ENCODE measurements around the gene ABR.

The ABR gene

DNA sequence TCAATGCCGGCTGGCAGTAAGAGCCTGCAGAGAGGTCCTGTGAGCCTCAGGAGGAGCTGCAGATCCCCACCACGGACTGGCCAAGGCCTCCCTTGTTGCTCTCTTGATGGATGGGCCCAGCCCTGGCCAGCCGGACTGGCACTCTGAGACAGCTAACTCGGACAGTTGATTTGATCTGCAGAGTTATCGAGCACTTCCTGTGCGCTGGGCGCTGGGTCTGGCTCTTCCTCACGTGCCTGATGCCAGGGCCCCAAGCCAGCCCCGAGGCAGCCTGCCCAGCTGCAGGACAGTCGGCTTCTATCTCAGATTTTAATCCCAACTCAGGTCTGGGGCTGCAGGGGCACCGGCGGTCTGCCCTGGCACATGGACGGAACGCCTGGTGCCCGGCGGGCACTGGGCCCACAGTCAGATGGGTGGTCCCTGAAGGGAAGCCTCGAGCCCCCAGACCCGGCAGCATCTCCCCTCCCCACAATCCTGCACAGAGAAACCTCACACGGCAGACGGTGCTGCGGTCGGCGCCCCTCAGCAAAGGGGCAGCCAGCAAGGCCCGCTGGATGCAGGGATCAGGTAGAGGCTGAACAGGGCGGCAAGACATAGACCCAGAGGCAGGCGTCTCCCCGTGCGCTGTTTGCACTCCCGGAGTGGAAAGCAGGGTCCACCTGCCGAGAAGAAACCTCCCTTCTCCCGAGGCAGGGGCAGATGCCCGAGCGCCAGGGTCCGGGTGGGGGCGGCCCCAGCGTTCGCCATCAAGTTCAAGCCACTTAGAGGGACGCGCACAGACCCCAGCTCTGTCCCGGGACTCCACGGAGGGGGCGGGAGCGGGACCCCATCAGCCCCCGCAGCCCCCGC, 148.9 kb downstream of the ABR start:
- DNase-seq (ENCODE audit: low read depth) = no peak

DNA sequence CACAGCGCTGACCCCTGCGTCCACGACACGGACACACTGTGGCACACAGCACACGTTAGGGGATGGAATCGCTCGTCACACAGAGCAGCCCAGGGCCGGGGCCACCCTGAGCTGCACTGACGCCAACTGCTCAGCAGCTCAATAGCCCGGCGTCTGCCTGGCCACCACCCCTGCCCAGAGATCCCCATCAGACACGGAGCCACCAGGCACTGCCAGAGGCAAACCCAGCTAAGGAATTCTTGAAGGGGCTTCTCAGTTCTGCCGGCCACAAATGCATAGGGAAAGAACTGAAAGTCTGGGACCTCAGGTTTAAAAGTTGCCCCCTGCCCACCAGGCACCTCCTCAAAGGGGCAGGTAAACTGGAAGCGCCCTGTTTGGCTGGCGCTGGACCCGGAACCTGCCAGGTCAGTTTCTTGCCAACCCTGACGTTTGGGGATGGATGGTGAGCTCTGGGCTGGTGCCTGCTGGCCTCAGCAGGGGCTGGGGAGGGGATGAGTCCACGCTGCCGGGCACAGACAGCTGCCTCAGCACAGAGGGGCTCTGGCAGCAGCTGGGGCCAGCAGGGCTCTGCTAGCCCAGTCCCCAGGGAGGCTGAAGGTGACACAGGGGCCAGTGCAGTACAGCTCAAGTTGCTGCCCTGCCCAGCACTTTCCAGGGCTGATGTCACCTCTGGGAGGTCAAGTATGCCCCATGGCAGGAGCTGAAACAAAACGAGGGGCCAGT, 149.7 kb downstream of the ABR start:
- DNase-seq (ENCODE audit: low read depth) = no peak

DNA sequence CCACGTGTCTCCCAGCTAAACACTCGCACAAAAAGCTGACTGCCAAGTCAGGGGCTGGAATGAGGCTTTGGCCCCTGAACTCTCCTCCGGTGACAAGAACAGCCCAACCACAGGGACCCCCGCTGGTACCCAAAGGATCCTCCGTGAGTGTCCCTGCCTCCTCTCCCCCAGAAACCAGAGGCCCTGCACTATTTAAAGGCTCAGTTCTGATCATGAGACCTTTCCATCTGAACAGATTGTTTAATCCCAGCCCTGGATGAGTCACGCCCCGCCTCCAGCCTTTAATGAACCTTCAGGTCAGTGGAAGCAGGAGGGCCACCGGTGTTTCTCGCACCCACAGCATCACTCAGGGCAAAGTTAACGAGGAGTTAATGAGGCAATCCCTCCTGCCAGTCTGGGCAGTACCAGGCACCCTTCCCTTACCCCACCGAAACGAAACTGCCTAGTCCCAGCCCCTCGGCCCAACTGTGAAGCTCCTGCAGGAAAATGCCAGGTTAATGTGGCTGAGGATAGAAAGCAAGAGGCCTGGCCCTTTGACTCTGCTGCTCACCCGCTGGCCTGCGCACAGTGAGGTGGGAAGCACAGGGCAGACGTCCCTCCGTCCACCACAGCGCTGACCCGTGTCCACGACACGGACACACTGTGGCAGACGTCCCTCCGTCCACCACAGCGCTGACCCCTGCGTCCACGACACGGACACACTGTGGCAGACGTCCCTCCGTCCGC, 150.4 kb downstream of the ABR start:
- no peak for DNase-seq (ENCODE audit: low read depth)

DNA sequence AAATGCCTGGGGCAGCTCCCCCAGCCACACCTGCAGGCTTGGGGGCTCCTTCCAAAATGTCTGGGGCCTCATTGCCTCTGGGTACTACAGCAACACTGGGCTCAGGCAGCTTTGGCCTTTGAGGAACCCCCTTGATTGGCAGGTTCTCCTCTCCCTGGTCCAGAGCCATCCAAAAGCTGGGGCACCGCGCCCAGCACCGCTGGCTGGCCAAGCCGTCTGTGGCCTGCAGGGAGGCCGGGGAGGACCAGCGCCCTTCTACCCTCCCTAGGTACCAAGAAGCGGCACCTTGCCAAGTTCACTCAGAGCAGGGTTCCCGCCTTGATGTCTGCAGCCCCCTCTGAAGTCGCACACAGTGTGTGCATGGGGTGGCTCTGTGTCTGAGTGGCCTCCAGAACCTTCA, 152.7 kb downstream of the ABR start:
- DNase-seq (ENCODE audit: low read depth) = no peak

DNA sequence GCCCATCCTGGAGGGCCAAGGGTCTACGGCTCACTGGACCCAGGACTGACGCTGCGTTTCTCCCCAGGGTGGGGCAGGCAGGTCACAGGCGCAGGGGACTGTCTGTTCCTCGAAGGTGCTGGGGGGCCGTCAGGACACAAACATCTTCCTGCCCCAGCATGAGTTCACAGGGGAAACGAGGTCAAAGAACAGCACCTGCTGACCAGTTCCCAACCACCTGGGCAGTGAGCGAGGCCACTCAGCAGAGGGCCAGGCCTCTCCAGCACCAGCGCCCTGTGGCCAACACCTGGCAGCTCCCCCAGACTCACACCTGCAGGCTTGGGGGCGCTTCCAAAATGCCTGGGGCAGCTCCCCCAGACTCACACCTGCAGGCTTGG, 153.2 kb downstream of the ABR start:
- no peak for DNase-seq (ENCODE audit: low read depth)

DNA sequence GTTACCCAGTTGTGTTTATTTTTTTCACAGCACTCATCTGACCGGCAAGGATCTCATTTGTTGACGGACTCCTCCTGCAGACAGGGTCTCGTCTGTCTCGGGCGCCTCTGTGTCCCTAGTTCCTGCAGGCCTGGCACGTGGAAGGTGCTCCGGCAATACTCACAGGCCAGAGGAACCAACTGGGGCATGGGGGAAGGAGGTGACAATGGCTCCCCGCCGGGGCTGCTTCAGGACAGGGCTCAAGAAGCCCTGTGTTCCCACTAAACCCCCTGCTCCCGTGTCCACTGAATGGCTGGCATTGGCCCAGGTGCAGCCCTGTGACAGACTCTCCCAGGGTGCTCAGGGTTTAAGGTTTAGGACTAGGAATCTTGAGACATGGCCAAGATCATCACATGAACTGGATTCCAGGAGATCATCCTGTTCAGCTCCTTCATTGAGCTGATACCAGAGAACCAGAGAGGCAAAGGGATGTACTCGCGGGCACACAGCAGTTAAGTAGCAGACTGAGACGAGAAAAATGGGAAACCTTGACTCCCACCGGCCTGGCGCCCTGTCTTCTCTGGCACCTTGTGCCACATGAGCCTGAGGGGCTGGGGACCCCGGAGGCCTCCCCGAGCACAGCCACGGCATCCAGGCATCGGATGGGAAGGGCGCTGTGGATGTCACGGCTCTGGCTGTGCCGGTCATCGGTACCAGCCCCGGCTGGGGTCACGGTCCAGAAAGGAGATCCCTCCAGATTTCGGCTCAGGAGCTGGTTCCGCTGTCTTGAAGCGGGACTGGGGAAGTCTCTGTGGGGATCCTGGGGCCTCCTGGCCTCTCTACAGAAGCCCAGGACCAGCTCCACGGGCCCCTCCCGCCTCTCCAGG, 153.8 kb downstream of the ABR start:
- DNase-seq (ENCODE audit: low read depth) = no peak

DNA sequence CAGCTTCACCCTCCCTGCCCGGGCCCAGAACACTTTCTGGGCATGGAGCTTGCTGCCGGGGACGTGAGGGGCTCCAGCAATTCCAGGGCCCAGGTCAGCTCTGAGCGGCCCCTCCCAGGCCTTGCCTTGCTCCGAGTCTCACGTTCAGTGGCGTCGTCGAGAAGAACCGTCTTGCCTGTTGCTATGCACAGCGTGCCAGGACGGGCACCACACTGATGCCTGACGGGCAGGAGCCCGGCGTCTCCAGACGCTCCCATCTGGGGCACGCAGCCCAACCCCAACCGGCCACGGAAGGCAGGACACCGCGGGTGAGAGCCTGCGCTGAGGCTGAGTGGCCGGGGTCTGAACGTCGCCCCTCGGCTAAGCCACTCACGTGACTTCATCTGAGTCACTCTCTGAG, 155.7 kb downstream of the ABR start:
- DNase-seq (ENCODE audit: low read depth) = no peak

DNA sequence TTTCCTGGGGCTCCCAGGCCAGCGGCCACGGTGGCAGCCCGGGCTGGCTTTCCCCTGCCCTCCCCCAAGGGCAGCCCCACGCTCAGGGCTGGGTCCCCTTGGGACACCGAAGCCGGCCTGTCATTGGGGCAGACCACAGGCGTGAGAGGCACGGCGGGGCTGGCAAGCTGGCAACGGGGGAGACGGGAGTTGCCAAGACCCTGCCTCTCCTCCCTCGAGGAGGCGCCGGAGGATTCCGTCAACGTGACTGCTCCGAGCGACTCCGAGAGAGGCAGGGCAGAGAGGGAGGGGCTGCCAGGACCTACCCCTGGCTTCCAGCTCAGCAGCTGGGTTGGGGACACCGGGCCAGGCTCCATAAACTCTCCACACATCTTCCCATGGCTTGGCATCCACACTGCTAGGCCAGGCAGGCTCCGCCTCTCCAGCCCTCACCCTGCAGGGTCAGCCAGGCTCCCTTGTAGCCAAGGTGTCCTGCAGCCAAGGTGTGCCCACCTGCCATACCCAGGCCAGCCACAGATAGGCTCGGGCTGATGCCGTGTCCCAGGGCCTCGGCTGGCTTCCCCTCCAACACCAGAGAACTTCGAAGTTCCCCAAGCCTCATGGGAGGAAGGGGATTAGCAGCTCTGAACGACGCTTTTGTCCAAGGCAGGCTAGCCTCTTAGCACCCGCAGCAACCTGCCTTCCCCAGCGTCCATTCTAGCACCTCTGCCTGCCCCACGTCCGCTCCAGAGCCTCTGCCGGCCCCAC, 157.3 kb downstream of the ABR start:
- no peak for DNase-seq (ENCODE audit: low read depth)

DNA sequence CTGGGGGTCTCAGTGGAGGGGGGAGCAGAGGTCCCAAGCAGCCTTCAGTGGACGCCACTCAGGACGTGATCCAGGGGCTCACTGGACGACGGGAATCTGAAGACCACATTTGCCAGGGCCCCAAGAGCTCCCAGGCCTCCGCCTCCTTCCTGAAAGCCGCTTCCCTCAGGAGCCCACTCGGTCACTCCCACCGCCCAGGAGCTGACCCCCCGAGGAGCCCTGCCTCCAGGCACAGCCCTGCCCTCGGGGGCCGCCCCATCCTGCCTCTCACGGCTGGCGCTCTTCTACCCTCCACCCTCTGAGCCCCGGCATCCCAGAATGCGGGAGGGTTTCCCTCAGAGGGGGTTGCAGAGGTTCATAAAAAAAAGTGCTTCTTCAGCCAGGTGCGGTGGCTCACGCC, 158.6 kb downstream of the ABR start:
- DNase-seq (ENCODE audit: low read depth) = no peak

DNA sequence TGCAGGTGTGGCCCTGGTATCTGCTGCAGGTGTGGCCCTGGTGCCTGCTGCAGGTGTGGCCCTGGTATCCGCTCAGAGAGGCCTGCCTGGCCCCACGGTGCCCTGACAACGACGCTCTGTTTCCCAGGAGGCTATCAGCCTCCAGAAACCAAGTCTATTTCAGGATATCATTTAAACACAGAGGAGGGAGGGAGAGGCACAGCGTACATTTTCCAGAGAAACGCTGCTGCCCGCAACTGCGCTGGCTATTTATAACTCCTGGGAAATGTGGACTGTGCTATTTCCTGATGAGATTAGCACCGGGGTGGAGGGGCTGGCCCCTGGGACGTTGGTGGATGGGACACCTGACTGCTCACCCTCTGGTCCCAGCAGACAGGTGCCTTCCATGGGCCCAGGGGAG, 160.3 kb downstream of the ABR start:
- no peak for DNase-seq (ENCODE audit: low read depth)

DNA sequence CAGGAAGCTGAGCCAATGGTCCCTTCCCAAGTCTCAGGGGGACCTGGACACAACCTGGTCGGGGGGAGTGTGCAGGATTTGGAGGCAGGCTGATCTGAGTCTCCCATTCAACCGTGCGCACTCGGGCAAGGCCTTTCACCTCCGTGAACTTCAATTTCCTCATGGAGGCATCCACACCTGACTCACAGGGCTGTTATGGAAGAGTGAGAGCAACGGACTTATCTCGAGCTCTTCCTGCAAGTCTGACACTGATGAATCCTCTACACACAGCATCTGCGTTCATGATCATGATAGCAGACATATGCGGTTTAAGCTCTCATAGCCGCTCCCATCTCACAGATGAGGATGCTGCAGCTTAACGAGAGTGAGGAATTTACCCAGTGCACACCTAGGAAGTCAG, 161.2 kb downstream of the ABR start:
- DNase-seq (ENCODE audit: low read depth) = no peak

DNA sequence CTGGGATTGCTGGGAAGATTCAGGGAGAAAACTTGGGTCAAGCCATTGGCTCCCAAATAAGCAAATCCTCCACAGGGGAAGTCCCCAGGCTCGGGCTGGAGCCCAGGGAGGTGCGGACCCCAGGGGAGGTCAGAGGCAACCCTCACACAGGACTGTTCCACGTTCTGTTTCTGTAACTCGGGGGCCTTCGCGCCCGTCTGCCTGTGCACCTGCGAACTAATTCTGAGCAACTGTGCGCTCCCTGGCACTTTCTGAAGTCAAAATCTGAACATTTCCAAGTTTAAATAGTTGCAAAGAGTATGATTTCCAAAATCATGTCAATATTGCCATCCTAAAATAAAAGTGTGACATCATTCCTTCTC, 166.1 kb downstream of the ABR start:
- no peak for DNase-seq (ENCODE audit: low read depth)

DNA sequence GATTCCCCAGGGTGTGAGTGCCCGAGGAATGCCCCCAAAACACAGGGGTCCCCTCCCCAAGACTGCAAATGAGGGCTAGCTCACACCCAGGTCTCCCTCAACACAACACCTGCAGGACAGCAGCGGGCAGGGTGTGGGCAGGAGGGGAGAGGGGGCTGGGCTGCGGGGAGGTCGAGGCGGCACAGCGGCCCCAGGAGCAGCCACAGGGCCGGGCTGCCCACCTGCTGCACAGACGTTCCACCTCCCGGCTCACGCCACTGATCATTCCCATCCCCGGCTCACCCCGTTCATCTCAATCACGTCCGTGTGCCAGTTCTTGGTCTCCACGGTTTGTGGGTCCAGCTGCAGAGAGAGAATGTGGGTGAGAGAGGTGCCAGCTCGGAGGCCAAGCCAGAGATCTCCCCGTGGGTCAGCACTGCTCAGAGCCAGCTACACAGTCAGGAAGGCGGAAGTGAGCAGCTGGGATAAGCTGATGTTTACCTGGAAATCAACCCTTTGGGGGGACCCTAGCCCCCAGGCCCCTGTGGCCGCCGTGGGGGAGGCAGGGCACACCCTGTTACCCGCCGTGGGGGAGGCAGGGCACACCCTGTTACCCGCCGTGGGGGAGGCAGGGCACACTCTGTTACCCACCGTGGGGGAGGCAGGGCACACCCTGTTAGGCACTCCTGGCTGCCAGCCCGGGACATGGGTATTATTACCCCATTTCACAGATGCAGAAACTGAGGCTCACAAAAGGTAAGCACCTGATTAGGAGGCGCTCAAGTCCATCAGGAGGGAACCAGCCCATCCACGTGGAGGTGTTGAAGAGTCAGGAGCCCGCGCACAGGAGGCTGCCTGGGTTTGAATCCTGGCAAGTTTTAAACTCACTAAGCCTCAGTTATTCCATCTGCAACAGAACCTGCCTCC, 166.7 kb downstream of the ABR start:
- no peak for DNase-seq (ENCODE audit: low read depth)

DNA sequence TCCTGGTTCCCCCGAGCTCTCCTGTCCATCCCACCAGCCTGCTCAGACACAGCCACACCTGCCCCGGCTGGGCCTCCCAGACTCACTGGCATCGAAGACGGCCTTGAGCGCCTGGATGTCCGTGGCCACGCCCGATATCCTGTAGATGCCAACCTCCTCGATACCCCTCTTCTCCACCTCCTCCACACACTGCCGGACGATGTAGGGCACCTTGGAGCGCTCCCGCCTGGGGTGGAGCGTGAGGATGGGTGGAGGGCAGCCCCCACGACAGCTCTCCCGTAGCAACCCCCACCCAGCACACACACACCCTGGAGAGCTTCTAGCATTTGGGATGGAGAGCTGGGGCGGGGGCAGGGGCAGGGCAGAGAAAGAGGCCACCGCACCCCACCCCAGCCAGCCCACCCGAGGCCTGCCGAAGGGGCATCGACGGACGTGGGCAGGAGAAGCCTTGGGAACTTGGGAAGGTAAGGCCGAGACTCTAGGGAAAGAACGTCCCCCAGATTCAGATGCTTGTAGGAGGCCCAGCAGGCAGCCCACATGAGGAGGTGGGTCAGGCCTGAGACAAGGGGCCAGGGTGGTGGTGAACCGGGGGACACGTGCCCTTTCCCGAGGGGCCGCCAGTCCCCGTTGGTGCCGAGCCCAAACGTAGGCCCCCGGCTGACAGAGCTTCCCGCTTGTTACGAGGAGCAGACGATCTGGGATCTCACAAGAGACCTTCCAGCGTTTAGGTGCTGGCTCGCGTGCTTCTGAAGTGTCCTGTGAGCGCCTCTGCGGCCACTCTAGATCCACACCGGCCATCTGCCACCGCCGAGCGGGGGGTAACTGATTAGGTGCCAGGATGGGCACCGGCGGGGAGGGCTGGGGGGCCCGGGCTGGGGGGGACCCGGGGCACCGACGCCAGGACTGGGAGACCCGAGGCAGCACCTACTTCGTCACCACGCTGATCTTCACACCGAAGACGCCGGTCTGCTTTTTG, 167.7 kb downstream of the ABR start:
- no peak for DNase-seq (ENCODE audit: low read depth)

DNA sequence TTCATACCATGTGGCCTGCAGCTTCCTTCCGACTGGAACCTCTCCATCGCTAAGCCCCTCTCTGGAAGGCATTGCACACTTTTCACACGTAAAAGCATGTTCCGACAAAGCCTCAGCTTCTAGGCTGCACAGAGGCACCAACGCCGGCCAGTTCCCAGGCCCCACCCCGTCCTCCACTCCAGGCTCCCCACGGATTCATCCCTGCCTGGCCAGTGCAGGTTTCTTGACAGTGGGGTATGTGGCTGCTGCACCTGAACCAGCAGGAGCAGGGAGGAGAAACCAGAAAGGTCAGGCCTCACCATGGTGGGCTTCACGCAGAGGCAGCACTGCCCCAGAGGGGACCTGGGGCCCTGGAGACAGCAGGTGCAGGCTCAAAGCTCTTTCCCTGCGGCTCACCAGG, 168.6 kb downstream of the ABR start:
- DNase-seq (ENCODE audit: low read depth) = no peak

DNA sequence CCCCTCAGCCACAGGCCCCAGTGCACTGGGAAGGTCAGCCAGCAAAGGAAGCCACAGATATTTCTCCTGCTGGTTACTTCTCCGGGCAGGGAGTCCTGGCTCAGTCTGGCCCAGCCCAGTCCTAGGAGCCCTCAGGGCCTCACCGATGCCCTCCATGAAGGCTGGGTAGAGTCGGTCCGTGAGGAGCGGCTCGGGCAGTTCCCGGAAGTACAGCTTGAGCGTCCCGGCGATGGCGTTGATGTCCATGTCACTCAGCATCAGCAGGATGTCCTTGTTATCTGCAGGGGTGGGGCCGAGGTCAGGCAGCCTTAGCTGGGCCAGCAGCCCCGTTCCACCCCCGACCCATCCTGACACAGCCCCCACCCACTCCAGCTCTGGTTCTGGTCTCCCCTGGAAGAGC, 169.2 kb downstream of the ABR start:
- DNase-seq (ENCODE audit: low read depth) = no peak

DNA sequence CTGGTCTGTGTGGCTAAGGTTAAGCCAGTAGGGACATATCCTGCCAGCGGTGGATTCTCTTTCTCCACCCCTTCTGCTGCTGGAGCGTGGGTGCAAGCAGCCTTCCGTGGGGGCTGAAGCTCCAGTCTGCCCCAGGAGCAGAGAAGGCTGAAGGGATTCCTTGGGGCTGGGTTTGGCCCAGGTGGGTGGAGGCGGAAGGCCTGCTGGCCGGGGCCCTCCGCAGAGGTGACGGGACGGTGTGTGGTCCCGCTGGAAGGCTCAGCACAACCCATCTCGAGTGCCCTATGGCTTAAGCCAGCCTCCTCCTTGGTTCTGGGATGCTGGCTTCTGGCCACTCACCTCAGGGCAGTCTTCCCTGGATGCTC, 169.7 kb downstream of the ABR start:
- DNase-seq (ENCODE audit: low read depth) = no peak

DNA sequence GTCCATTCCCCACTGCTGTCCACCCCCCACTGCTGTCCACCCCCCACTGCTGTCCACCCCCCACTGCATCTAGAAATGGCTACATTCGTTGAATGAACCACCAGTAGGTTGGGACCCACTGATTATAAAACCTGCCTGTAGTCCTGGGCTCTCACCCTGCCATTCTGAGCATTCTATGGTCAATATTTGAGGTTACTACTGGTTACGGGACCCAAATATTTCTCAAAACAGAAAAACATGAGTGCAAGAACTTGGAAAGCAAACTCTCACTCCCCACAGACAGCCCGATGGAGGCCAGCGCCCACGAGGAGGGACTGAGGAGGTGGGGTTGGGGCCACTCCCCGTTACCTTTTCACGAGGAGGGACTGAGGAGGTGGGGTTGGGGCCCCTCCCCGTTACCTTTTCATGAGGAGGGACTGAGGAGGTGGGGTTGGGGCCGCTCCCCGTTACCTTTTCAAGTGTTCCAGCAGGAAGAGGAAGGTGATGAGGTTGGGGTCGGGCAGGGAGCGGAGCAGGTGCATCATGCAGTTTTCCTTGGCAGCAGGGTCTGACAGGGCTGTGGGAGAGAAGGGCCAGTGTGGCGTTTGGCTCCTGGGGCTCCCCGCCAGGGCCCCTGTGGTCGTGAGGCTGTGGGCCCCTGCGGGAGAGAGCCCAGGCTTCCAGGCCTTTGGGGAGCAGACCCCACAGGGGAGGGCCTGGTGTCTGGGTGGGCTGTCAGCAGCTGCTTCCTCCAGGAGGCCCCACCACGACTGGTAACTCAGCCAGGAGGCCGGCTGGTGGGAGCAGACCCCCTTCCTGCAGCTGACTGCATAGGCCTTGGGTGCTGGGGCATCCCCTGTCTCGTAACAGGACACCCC, 170.3 kb downstream of the ABR start:
- no peak for DNase-seq (ENCODE audit: low read depth)
